BE2C (cell line): ENCODE measurements around the gene HOTAIR.

Experiments
- DNase-seq: peaks from one replicate; pipeline ENCODE4 v3.0.0-alpha.2; 2020
- H3K27me3 ChIP-seq: fragments of 250-450 bp; sonication (Bioruptor Pico); 2 replicates; pipeline ENCODE4 v1.5.1; 2020; ENCODE audit warnings: mild to moderate bottlenecking
- H3K36me3 ChIP-seq: fragments of 250-450 bp; sonication (Bioruptor Pico); 2 replicates; pipeline ENCODE4 v1.5.1; 2020; ENCODE audit warnings: mild to moderate bottlenecking
- H3K4me1 ChIP-seq: fragments of 250-450 bp; sonication (Bioruptor Pico); 2 replicates; pipeline ENCODE4 v1.5.1; 2020
- H3K4me3 ChIP-seq: 2 replicates; pipeline ENCODE4 v1.5.1; 2011; ENCODE audit warnings: low read depth, low read length
- H3K9me3 ChIP-seq: fragments of 250-450 bp; sonication (Bioruptor Pico); 2 replicates; pipeline ENCODE4 v1.5.1; 2020
- TF ChIP-seq, protein P1 (sequence below): IDR thresholded peaks from 2 replicates; pipeline ENCODE4 v1.5.1; 2012; ENCODE audit warnings: mild to moderate bottlenecking, low read depth, low read length

The HOTAIR gene

DNA sequence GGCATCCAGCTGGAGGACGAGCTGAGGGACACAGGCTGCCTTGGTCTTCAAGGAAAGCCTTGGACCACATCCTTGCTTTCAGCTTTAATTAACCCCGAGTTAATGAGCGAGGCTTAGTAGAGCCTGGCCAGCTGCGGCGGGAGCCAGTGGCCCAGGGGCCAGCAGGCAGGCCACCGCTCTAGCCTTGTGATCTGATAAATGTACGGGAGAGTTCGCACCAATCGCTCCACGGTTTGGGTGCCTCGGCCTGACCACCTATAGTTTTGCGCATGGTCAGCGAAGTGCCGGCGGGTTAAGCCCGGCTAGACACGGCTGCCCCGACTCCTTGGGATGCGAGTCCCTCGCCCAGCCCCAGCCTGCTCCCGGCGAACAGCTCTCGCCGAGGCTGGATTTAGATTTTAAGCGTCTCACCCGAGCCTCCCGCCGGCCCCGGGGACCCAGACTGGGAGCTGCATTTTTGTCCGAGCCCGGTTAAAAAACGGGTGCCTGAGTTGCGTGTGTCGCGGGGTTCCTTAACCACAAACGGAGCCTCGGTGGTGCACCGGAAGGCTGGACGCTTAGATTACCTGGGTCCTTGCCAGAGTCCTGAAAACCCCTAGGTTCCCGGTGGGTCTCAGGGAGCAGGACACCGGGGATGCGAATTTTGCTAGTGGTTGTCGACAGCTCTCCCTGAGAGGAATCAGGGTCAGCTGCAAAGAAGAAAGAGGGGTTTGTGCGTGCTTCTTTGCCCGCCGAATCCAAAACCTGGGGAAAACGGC, 23.0 kb downstream of the HOTAIR start:
- TF ChIP-seq, protein P1, sequence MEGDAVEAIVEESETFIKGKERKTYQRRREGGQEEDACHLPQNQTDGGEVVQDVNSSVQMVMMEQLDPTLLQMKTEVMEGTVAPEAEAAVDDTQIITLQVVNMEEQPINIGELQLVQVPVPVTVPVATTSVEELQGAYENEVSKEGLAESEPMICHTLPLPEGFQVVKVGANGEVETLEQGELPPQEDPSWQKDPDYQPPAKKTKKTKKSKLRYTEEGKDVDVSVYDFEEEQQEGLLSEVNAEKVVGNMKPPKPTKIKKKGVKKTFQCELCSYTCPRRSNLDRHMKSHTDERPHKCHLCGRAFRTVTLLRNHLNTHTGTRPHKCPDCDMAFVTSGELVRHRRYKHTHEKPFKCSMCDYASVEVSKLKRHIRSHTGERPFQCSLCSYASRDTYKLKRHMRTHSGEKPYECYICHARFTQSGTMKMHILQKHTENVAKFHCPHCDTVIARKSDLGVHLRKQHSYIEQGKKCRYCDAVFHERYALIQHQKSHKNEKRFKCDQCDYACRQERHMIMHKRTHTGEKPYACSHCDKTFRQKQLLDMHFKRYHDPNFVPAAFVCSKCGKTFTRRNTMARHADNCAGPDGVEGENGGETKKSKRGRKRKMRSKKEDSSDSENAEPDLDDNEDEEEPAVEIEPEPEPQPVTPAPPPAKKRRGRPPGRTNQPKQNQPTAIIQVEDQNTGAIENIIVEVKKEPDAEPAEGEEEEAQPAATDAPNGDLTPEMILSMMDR = no peak
- Histone ChIP-seq H3K9me3 (no peaks in the 10 kb centered on the region), H3K27me3 (peaks cover 100% of the 10 kb centered on the region), H3K4me1 (no peaks in the 10 kb centered on the region; the same call in 1 of the 2 replicates), H3K4me3 (no peak overlapping the region), H3K36me3 (no peaks in the 10 kb centered on the region)
- DNase-seq = no peak

- Histone ChIP-seq H3K9me3 (no peaks in the 10 kb centered on the region), H3K4me1 (no peaks in the 10 kb centered on the region; the same call in 1 of the 2 replicates), H3K36me3 (no peaks in the 10 kb centered on the region), H3K27me3 (peaks cover 100% of the 10 kb centered on the region), H3K4me3 (no peak overlapping the region)
- TF ChIP-seq, protein P1 = no peak
- DNase-seq = no peak
Observed at GRCh38 chr12:53950789-53951576, 23.8 kb downstream of the HOTAIR start.

GRCh38 chr12:53950437-53950773, 24.3 kb downstream of the HOTAIR start:
- Histone ChIP-seq H3K27me3 (peaks cover 100% of the 10 kb centered on the region), H3K36me3 (no peaks in the 10 kb centered on the region), H3K4me3 (no peak overlapping the region), H3K9me3 (no peaks in the 10 kb centered on the region), H3K4me1 (no peaks in the 10 kb centered on the region; the same call in 1 of the 2 replicates)
- TF ChIP-seq, protein P1 = peak; percentile 14; the same call in 1 of the 2 replicates
- no peak for DNase-seq

GRCh38 chr12:53949631-53950436, 24.9 kb downstream of the HOTAIR start:
- Histone ChIP-seq H3K9me3 (no peaks in the 10 kb centered on the region), H3K27me3 (peaks cover 100% of the 10 kb centered on the region), H3K36me3 (no peaks in the 10 kb centered on the region), H3K4me1 (no peaks in the 10 kb centered on the region; the same call in 1 of the 2 replicates), H3K4me3 (no peak overlapping the region)
- TF ChIP-seq, protein P1 = no peak
- no peak for DNase-seq

DNA sequence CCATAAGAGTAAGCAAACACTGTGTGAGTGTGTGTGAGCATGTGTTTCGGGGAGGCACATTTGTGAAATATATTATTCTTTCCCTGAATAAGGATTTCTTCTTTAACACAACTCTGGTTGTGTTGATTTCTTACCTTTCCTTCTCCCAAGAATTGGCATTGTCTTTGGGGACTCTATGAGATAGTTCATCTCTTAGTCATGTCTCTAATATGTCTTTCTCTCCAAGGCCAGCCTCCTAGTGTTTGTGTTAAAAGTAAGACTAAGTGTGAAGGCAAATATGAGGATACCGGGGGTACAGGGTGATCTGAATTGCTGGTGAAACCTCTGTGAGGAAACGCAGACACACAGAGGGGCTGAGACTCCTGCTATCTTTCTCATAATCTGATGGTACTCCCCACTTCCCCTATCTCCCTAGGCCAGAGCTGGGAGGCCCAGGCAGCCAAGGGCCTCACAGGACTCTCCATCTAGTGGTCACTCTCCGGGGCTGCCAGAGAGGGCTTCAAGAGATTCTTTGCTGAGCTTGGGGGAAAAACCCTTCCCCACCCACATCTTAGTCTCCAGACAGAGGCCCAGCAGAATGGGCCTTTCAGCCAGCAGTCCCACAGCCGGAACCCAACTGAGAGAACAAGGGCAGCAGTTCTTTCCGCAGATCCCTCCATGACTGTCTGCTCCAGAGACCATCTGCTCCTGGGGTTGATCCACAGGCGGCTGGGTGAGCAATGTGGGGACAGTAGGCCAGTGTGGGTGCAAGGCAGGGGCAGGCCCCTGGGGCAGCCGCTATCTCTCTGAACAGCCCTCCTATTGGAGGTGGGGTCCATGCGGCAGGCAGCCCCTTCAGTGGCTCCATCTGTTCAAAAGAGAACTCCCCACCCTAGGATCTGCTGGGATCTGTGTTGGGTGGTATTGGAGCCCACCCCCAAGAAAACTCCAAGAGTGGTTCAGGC, 25.8 kb downstream of the HOTAIR start:
- TF ChIP-seq, protein P1 = no peak; the same call in 1 of the 2 replicates
- no peak overlapping the region for H3K4me3 ChIP-seq
- H3K36me3 ChIP-seq = no peaks in the 10 kb centered on the region
- no peak for DNase-seq
- peaks cover 100% of the 10 kb centered on the region for H3K27me3 ChIP-seq
- no peaks in the 10 kb centered on the region; the same call in 1 of the 2 replicates for H3K4me1 ChIP-seq
- H3K9me3 ChIP-seq = no peaks in the 10 kb centered on the region
